H4 (cell line): ENCODE data around the gene TMEM141. TPM values are rescaled to one million over a fixed set of nuclear protein-coding genes. Genes with fewer than 3 reads are reported as not detected.

ENCODE experiments used
- DNase-seq: peaks from one replicate; pipeline ENCODE4 v3.0.0-alpha.2; 2015; ENCODE audit warnings: low spot score
- total RNA-seq: library from RNA; depleted of rRNA; stranded (reverse); fragments of >200 nt; shearing (Covaris generic); gene quantifications from 2 replicates; pipeline ENCODE4 v1.2.3, GENCODE V29; 2014

The TMEM141 gene
- total RNA-seq, 1 experiment from 2014 or later: 87.0 TPM

DNA sequence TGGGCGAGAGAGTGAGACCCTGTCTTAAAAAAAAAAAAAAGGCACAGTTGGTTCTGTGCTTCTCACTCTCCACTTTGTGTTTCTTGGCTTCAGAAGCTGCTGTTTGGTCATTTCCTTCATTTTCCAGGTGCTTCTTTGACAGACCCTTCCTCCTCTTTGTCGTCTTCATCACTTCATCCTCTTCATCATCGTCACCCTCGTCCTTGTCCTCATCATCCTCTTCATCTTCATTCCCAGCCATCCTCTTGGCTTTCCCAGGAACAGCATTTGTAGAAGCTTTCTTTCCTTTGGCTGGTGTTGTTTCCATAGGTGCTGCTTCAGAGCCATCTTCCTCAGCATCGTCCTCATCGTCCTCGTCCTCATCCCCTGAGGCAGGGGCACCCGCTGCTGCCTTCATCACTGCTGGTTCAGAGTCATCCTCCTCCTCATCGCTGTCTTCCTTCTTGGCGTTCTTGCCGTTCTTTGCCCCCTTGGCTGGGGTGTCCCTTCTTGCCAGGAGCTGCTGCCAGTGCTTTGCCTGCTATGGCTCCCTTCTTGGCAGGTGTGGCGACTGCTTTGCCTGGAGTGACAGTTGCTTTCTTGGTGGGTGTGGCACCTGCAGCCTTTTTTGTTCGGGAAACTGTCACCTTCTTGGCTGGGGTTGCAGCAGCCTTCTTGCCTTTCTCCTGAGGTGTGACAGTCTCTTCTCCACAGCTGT lies 23.7 kb downstream of the TMEM141 start:
- no peak for DNase-seq

DNA sequence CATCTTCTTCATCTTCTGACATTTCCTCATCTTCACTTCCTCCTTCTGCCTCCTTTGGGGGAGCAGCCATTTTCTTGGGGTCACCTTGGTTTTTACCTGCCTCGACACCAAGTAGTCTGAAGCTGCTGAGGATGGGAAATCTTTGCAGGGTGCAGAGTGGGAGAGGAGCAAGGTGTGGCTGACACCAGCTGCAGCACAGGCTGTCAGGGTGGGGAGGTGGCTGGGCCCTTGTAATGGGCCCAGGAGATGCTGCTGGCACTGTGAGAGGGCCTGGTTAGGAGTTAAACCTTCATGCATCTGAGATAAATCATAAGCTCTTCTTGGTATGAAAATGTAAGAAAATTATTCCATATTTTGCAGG lies 24.3 kb downstream of the TMEM141 start:
- no peak for DNase-seq

DNA sequence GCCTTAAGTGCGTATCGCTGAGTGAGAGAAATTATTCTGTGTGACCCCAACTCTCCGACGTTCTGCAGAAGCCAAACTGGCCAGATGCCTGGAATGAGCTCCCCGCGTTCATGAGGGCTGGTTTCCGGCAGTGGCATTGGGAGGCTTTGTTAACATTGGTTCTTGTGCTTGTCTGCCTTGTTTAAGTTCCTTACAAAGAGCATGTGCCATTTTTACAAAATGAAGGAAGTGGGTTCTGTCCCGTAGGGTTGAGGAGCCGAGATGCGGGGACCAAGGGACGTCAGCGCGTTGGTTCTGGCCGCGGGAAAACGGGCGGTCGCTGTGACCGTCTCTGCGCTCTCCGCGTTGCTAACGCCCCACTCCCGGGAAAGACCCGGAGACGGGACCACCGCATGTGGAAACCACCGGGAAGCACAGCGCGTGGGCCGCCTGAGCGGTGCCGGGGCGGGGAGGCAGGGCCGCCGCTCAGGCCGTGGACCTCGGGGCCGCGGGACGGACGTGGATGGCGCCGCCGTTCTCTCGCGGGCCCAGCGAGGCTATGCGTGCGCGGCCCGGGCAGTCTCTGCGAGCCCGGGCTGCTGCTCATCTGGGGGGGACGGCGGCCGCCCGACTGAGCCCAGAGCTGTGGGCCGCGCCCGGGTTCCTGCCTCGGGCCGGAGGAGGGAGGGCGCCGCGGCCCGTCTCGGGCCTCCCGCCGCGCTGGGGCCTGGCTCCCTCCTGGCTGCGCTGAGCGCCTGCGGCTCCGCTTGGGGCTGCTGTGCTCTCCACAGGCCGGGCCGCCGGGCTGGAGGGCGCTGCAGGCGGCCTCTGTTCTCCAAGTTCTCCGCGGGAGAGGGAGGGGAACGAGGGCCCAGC lies 30.1 kb downstream of the TMEM141 start:
- DNase-seq: no peak

DNA sequence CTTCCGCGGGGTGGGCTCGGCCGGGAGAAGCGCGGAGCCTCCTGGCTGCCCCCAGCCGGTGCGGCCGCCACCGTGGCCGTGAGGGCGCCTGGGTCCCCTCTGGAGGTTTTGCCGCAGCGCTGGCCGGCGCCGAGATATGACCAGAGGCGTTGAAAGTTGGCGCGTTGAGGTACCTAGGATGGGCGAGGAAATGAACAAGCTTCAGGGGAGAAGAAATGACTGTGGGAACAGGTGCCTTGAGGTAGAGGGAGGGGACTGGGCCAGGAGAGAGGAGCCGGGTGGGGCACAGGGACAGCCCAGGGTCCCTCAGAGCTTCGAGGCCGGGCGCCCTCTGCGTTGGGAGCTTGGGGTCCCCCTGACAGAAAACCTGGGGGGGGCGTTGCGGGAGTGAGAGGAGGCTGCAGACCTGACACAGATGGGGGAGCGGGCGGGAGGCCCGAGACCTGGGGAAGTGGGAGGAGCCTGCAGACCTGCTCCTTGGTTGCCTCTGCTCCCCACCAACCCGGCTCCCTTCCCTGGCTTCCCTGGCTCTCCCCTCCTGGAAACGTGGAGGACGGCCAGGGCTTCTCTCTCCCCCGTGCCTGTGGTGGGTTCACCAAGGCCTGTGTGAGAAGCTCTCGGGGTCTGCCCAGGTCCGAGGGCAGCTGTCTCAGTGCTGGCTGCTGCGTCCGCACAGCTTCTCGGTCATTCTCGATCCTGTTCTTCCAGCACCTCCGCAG lies 30.8 kb downstream of the TMEM141 start:
- DNase-seq: no peak

DNA sequence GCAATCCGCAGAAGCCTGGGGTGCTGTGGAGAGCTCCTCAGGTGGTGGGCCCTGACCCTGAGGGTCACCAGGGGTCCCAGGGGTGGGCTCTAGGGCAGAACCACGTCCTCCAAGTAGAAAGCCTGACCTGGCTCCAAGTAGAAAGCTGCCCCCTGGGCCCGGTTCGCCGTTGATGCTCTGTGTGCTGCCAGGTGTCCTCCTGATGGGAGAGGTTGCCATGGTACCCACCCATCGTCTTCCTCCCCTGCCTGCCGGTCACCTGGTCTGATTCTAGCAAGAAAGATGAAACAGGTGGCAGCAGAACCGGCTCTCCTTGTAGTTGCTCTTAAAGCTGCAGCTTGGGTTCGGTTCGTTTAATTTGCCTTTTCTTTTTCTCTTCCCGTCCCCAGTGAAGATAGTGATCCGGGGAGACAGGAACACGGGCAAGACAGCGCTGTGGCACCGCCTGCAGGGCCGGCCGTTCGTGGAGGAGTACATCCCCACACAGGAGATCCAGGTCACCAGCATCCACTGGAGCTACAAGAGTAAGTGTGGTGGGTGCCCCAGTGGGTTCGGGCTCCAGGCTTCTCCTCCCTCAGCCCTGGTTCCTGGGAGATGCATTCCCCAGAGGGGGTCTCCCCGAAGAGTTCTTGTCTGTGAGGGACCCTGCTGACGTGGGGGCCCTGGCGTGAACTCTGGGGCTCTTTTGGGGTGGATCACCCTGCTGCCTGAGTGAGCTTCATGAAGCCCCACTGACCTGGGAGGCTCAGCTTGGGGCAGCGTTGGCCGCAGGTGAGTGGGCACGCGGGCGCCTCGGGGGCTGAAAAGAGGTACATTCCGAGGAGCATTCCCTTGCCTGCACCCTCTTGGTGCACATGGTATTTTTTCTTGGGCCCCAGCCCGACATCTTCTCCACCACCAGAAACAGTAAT lies 32.2 kb downstream of the TMEM141 start:
- no peak for DNase-seq

DNA sequence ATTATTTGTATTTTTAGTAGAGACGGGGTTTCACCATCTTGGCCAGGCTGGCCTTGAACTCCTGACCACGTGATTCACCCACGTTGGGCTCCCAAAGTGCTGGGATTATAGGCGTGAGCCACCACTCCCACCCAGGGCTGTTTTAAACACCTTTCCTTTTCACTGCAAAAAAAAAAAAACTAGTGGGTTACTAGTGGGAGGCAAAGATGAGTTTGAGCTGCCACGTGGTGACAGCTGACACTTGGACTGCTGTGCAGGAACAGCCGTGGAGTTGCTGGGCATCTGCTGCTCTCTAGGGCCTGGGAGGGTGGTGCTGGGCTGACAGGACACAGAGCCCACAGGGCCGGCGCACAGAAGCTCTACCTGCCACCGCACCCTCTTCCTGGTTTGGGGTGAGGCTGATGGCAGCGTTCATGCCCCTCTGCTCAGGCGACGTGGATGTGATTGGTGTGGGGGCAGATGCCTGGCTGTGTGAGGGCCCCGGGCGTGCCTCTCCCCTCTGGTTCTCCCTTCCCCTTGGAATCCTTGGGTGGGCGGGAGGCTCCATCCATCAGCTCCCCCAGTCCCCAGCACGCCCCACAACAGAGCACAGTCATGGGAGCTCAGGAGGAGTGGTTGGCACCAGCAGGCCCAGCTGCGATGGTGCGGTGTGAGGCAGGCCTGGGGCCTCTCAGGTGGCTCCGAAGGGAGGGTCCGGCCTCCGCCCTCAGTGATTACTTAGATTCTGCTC lies 33.5 kb downstream of the TMEM141 start:
- DNase-seq: no peak

DNA sequence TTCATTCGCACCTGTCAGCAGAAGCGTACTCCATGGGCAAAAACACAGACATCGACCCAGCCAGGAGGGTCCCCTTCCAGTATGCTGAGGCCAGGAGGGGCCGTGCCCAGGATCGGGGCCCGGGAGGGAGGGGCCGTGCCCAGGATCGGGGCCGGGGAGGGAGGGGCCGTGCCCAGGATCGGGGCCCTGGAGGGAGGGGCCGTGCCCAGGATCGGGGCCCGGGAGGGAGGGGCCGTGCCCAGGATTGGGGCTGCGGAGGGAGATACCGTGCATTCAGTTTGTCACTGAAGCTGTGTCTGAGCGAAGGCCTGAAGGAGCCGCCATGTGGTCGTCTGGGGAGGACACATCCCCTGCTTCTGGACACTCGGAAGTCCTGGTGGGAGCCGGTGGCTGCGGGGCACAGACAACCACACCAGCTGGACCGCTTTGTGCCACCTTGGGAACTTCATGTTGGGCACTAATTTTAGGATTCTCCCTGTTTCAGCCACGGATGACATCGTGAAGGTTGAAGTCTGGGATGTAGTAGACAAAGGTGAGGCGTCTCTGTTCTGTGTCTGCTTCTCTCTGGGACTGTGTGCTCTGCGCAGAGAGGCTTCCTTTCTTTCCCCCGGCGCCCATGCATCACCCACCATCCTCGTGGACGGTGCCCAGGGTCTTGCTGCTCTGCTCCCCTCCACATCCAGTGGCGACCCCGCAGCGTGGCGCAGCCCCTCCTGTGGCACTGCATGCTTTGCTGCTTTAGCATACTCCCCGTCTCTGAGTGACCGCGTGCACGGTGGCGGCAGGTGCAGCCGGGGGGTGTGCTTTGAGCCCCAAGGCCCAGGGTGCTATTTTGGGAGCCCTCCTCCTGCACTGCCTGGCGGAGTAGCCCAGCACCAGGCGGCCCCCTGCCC lies 34.4 kb downstream of the TMEM141 start:
- no peak for DNase-seq

DNA sequence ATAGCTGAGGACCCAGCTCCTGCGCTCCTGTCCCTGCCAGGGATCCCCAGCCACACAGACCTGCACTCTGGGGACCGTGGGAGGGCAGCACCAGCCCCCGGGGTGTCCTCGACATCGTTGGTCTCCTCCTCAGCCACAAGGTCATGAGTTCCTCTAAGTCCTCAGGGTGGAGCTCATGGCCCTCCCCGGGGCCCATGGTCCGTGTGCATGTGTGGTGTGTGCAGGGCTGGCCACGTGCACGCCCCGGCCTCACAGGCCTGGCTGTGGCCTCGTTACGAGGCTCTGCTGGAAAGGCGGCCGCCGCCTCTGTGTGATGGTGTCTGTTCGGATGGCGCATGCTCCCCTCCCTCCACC lies 35.0 kb downstream of the TMEM141 start:
- no peak for DNase-seq

DNA sequence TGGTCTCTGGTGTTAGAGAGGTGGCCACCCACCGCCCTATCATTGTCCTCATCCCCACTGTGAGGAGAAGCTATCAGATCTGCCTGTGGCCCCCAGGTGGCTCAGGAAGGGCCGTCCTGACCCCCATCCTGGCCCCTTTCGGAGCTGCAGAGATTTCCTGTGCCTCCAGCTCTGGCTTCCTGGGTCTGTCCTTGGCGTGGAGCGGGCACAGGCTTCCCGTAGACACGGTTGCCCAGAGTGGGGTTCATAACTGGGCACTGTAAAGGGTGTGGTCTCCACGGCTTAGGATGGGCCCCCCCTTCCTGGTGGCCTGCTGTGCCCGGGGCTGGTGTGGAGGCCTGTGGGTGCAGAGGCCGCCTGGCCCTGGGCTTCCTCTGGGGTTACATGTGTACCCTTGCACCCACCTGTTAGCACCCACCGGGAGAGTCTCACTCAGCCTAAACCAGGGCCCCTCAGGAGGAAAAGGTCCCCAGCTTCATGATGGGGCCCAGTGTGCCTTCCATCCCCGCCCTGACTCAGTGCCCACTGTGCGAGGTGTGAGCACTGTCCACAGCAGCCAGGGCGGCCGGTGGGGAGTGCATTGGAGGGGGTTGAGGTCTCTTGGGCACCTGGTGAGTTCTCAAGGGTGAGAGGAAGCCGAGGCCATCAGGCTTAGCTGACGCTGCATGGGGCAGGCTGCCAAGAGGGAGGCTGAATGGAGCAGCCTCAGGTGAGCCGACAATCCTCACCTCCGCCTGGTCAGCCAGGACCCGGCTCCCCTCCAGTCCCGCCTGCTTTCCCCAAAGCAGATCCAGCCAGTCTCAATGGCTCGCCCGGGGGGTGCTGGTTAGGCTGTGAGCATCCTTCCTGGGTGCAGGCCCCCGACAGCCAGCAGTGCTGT lies 35.8 kb downstream of the TMEM141 start:
- DNase-seq: no peak

DNA sequence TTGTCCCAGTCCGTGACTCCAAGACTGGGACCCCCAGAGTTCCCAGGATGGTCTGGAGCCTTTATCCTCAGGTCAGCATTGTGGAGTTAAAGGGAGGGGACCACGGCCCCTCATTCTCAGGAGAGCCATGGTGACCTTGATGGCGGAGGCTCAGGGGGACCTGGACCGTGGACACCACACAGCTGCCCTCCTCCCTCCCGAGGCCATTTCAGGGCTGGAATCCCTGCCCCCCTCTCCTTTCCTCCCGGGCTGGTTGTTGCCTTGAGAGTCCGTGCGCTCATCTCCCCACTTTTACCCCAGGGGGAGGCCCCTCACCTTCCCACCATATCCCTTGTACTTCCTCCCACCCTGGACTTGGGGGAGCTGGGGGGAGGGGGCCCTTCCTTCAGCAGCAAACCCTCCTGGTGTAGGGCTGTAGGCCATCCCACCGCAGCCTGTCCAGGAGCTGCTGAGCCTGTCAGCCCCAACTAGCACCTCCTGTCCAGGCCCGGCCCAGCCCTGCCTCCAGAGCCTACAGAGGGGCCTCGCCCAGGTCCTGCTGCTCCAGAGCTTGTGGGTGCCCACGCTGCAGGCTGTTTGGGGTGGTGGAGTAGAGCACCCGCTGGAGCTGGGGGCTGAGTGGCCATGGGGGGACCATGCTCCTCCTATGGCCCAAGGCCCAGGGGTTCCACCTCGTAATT lies 36.8 kb downstream of the TMEM141 start:
- DNase-seq: no peak

DNA sequence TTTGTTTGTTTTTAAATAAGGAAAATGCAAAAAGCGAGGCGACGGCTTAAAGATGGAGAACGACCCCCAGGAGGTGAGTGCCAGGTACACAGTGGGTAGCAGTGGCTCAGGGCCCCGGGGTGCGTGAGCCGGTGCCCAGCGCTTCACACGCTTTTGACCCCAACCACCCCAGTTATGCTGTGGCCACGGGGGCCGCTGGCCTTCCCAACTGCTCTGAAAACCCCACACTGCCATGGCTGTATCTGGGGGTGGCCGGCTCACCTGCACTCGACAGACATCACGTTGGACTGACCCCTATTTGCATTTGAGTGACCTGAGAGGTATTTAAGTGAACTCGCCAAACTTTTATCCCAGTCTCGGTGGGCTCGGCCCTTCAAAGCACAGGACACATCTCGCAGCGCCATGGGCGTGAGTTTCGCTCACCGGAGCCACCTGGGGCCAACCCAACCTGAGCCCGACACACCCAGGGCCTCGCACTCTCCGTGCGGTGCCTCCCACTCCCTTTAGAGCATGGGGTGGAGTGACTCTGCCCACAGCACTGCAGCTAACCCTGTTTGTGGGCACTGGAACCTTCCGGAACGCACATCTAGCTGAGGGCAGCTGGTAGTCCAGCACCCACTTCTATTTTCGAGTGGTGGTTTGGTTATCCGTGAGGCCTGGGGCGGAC lies 37.5 kb downstream of the TMEM141 start:
- DNase-seq: no peak

DNA sequence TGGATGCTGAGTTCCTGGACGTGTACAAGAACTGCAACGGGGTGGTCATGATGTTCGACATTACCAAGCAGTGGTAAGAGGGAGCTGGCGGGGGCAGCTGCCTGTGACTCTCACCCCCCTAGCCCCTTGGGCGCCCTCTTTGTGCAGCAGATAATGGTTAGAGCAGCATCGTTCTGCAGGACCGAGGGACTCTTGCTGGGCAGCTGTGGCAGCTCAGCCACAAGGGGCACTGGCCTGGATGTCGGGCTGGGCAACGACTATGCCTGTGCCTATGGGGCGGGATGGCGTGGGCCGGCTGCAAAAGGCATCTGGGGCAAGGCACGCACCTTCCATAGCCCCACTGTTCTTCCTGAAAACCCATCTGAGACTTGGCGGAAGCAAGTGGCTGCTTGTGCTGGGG lies 38.3 kb downstream of the TMEM141 start:
- no peak for DNase-seq

DNA sequence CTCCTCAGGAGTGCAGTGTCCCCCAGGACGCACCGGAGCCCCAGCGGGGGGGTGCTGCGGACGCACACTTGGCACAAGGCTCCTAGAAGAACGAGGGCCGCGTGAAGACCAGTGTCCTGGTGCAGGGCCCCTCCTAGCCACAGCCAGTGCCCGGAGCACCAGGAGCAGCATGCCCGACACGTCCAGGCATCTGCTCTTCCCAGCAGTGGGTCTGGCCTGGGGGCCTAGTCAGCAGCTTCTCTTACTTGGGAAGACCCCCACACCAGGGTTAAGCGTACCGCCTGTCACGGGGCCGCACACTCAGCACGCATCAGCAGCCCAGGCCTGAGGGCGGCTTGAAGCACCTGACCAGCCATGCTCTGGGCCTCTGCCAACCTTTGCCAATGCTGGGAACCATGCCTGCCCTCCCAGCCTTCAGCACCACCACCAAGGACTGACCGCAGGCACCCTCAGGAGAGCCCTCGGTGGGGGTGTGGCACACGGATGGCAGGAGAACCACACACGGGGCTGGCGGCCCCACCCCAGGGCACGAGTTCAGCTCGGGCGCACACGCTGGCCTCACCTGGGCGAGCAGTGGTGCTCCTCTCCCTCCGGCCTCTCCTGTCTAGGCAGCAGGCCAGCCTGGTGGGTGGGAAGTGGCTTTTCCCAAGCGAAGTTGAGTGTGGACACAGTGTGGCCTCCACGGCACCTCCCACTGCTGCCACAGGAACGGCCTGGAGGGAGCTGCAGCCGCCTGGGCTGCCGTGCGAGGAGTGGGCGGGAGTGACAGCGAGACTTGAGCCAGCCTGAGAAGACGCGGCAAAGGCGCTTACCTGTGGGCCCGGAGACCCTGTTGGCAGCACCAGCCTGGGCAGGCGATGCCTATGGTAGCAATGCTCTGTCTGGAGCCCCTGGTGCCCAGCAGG lies 39.1 kb downstream of the TMEM141 start:
- DNase-seq: no peak

DNA sequence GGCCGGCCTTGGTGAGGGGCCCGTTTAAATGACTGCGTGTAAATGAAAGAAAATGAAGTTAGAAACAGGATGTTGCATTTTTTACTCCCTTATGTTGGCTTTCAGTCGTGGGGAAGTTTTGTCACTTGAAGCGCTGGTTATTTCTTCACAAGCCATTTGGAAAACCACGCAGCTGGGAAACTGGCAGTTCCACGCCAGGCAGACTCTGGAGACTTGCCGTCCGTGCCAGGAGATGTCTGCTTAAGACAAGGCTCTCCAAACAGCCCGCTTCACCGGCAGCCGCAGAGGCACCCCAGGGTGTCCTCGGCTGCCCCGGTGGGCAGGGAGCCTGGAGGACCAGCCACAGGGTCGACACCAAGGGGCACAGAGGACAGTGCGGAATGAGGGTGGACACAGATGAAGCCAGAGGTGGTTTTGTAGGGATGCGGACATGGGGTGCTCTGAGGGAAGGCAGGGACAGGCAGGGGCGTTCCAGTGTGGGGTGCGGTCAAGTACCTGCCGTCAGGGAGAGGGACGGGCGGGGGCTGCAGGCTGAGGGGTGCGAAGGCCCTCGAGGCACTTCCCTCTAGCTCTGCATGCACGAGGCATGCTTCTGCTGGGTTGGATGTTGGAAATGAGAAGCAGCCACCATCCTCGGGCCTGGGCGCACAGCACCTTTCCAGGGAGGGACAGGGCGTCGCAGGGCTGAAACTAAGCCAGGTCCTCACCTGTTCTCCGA lies 40.0 kb downstream of the TMEM141 start:
- no peak for DNase-seq

DNA sequence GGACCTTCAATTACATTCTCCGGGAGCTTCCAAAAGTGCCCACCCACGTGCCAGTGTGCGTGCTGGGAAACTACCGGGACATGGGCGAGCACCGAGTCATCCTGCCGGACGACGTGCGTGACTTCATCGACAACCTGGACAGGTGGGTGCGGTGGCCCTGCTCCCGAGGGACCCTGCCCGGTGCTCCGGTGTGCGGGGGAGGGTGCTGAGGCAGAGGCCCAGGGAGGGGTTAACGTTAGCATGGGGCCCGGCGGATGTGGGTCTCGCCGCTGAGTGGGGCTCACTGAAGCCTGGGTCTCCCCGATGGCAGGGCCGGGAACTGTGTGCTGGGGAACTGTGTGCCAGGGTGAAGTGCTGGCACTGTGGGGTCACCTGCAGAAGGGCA lies 40.6 kb downstream of the TMEM141 start:
- DNase-seq: no peak

DNA sequence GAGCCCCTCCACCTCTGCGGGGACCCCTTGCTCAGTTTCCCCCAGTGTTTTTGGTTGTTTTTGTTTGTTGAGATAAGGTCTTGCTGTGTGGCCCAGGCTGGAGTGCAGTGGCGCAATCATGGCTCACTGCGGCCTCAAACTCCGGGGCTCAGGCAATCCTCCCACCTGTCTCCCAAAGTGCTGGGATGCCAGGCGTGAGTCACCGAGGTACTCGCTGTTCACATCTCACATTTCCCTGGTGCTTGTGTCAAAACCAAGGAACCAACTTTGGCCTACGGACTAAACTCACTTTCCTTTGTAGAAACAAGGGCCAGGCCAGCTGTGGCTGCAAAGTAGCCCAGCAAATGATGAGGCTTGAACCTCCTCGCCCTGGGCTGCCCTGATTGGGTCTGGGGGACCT lies 41.4 kb downstream of the TMEM141 start:
- no peak for DNase-seq
